Putamen (tissue), 1 donor: ENCODE data around the gene COBL.
A peak's percentile ranks its signal among the peaks of the same experiment; 100 is the strongest.

Source experiments
- DNase-seq: peaks from one replicate; pipeline ENCODE4 v3.0.0-alpha.2; 2016; ENCODE audit warnings: low spot score

Gene COBL

DNA sequence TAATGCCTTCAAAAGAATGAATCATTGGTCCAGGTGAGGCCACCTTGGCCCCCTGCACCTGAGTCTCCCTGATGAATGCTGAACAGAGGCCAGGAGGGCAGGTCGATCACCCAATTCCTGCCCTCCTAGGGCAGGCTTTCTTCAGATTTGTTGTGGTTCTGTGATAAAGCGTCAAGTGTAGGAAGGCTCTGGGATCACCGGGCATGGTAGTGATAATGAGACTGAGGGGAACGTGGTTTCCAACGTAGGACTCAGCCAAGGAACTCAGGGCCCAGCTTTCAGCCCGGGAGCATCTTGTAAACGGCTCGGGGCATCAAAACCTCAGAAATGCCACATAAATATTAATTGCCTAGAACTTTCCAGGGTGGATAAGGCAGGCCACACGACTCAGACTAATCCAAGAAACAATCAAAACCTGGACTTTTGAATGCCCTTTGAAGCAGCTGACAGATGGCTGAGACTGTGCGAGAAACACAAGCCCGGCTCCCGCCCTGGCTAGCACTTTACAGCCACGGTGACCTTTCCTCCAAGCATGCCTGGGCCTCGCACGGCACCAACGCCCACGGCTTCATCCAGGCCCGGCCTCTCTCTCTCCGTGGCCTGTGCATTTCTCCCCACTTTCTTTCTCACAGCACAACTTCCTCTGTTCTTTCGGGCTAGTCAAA lies 294.6 kb downstream of the COBL start:
- DNase-seq = no peak

DNA sequence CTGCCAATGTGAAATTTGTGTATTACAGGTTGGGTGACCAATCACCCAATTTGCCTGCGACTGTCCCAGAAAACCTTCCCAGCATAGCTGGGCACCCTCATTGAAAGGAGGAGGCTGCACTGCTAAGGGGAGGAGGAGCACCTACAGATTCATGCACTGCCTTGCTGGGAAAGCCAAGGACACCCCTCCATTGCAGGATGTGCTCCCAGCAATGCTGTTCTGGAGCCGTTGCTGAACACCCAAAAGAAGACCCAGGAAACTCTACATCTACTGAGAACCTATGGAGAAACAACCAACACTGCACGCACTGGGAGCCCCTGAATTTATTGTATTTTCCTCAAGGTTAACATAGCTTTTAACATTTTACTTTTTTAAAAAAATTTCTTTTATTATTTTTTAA lies 295.7 kb downstream of the COBL start:
- no peak for DNase-seq

DNA sequence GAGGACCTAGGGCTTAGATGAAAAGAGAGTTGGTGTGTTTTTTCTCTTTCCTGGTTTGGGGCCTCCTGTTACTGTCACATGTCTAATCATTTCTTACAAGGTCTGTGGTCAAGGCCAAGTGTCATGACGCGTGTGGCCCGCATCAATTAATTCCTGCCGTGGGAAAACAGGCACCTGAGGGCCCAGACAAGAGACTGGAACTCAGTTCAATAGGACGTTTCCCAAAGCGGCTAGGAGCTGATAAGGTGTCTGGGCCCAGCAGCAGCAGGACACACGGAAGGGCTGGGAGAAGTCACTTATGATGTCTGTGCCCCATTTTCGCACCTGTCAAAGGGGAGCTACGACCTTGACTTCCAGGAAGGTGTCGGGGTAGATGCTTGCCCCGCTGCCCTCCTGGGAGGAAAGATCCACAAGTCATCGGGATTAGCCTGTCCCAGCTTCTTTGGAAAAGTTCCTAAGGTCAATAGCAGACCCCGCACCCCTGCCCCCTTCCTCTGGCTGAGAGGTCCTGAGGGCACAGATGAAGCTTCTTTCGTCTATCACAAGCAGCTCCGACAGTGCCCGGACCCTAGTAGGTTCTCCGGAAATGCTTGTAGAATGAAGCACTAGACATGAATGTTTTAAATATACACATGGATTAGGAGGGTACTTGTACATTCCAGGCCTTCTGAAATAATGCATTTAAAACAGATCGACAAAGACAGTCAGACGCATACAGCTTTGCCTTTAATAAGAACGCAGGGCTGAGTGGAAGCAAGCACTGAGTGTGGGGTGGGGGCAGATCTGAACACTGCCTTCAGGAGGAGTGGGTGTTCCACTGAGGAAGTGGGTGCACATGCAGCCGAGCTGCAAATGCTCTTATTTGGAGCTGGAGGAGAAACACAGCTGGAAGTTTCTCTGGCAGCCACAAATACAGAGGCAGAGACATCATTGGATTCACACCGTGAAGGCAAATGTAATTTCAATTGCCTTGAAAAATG lies 296.4 kb downstream of the COBL start:
- DNase-seq = peak; percentile 75

DNA sequence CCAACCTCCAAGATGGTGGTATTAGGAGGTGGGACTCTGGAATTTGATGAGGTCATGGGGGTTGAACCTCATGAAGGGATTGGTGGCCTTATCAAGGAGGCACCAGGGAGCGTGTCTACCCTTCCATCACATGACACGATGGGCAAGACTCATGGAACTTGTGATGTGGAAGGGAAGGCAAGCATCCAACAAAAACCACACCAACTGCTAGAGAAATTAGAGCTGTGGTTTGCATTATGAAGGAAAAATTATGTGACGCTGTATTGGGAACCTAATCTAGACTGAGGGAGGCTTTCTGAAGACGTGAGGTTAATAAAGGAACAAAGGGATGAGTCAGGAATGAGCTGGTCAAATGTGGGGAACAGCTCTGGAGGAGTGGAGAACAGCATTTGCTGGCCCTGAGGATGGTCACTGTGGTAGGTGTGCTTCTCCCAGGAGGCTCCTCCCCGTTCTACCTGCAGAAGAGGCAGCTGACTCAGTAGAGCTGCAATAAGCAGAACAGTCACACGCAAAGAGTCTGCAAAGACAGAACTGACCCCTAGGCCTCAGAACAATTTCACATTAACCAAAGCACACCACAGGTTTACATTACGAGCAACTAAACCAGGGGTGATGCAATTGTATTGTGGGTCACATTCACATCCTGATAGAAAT lies 297.3 kb downstream of the COBL start:
- DNase-seq = no peak

DNA sequence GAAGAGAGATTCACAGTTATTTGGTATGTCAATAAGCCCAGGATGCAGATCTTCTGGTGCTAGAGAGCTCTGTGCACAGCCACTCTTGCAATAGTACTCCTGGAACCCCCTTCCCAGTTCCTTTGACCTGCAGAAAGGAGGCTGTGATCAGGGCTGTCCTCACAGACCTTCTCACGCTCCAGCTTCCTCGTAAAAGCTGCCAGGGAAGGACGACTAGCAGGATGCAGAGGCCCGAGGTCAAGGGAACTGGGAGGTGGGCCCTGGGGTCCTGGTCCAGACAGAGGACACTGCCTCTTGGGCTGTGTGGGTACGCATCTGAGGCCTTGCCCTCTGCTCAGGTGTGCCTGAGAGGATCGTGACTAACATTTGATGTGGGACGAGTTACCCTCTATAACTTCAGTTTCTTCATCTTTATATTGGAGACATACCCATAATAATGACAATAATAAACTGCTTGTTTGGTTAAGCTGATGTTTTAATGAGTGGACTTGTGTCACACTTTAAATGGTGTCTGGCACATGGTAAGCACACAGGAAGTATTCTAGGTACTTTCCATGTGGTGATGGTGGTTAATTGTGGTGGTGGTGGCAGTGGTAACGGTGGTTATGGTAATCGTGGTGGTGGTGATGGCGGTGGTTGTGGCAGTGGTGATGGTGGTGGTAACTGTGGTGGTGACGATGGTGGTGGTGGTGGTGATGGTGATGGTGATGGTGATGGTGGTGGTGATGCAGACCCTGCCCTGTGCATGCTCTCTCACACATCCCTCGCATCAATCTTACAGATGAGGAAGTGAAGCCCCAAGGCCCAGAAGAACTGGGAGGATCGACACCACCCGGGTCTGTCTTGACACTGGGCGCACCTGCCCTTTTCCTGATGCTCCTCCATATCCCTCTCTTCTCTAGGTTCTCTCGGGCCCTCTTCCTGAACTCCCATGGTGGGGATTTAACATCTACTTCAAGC lies 298.8 kb downstream of the COBL start:
- DNase-seq = no peak

DNA sequence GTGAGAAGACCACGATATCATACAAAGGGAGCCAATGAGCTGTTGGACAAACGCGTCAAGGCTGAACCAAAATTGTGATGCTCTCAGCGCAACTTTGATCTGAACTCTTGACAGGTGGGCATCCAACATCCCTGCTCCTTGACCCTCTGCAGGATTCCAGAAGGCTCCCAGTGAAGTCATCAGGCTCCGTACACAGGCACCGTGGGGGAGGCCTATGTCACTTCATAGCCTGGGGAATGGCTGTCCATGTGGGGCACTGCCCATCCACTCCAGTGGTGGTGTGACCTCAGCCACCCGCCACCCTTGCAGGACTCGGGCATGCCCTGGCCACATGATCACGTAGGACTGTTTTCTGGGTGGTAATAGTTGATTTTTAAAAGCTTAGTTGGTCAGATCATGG lies 300.1 kb downstream of the COBL start:
- no peak for DNase-seq

DNA sequence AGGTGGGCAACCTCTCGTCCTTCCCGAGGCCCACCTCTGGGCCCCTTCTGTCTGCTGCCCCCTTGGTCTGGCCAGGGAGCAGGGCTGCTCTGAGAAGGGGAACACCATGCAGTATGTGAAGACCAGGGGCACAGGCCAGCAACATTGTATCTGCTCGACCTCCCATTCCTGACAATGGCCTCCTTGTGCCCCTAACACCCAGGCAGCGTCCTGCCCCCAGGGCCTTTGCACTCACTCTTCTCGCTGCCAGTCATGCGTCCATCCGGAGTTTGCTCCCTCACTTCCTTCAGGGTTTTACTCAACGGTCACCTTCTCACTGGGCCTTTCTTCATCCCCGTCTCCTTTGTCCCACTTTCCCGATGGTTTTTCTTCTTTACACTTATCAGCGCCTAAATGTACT lies 301.0 kb downstream of the COBL start:
- no peak for DNase-seq

DNA sequence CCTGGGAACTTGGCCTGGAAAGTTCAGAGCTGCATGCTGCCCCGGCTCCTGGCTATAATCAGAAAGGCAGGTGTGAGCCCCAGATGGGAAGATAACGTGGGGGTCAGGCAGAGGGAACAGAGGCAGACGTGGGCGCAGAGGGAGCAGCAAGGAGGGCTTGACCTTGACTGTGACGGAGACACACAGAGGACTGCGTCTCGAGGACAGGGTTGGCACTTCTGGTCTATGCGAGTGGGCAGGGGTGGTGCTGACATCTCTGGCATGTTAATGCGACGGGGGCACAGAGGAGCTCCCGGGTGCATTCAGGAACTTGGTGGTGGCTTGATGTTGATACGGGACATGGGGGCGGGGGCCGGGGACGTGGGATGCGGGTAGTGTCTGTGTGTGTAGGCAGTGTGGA lies 301.8 kb downstream of the COBL start:
- DNase-seq = no peak

DNA sequence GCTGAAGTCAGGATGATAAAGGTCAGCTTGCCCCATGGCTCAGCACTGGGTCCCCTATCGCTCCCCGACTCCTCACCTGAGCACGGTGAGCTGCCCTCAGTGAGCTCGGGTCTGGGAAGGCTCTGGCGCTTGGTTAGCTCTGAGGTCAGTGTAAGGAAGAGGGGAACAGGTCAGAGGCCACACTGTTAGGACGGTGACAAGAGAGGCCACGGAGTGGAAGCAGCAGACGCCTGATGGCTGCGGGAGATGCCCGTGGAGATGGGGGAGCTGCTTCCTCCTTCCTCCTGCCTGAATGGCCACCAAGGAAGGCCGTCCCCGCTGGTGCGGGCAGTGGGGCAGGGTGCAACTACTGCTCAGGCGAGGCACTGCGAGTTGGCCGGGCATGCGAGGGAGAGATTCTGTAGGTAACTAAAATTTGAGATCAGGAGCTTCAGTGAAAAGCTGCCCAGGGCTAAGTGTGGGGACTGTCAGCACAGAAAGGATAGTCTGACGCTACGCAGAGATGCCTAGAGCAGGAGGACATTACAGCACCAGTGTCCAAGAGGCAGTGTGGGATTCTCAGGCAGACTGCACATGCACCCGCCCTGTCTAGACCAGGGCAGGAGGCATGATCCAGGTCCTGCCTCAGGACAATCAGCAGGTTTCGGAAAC lies 302.6 kb downstream of the COBL start:
- no peak for DNase-seq

DNA sequence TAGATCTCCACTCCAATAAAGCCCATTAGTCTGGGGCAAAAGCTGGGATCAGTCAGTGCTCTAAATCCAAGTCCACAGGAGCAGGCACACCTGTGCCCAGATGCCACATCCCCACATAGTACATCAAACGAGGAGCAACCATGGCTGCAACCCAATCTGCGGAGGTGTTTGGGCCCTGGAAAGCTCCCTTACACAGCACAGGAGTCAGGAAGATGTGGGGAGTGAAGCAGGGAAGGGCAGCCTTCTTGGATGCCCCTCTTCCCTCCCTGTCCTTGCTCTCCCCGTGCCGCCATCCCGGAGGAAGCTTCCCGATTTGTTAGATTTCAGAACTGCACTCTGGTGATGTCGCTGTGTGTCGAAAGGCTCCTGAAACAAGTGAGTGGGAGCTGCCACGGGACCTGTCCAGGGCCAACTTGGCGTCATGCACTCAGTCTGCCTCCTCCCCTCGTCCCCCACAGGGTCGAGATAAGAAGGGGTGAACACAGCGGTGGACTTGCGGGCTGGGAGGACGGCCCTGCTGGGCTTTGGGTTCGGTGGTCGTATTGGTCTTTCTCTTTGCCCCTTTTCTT lies 303.3 kb downstream of the COBL start:
- DNase-seq = no peak

DNA sequence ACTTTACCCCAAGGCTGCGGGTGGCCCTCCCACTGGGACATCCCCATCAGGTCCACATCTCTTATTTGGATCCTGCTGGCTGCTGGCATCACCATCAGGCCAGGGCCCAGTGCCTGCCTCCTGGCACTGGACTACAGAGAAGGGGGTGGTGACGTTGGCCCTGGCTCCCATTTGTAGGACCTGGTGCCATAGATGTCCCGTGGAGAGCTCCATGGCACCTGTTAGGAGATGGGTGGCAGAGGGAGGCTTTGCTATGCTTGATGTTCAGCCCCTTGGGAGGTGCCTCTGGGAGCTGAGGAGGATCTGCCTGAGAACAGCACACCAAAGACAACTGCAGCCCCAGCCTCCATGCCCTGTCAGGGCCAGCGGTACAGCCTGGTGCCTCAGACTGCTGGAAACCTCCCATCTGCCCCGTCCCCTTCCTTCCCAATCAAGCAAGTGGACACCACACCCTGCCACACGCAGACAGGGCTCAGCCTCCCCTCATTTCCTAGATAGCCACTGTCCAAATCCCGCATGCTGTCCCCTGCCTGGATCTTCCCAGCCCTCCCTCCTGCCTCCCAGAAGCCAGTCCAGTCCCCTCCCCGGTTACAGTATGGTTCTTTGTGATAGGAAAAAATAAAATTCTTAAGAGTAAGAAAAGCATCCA lies 303.9 kb downstream of the COBL start:
- DNase-seq = no peak

DNA sequence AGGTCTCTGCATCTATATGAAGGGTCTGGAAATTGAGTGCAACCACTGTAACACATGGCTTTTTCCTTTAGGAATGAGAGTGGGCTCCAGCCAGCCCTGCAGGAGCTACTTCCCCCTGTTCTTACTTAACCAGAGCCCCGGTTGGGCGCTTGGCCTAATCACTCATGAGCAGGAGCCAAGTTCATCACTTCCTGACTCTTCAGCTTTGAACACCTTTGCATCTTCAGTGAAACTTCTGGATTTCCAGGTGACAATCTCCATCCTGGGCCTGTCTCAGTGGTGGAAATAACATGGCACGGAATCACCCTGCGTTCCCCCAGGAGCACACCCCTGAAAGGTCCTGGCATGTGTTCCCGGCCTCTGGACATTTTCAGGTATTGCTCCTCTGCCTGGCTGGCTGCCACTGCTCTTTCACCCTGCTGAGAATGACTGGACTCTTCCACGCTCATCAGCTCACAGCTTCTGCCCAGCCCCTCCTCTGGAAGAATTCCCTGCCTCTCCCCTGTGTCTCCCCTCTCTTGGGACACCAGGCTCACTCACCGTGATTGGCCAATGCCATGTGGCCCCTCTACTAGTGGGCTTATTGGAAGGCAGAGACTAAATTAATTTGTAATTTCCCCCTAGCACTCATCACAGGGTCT lies 304.8 kb downstream of the COBL start:
- DNase-seq = no peak

DNA sequence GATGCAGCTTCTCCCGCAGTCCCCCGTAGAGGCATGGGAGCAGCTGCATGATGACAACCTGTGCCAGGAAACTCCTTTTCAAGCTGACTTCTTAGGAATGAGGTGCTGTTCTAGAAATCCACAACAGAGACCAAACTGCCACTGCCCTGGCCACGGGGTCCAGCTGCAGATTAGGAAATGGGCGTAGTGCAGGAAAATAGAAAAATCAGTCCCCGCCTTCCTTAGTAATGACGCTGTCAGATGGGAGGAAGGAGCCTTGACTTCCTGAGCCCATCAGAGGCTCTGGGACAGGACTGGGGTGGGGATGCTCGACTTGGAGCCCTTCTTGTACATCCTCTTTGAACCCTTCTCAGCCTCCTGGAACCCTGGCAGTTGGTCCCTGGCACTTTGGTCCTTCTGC lies 306.1 kb downstream of the COBL start:
- no peak for DNase-seq

DNA sequence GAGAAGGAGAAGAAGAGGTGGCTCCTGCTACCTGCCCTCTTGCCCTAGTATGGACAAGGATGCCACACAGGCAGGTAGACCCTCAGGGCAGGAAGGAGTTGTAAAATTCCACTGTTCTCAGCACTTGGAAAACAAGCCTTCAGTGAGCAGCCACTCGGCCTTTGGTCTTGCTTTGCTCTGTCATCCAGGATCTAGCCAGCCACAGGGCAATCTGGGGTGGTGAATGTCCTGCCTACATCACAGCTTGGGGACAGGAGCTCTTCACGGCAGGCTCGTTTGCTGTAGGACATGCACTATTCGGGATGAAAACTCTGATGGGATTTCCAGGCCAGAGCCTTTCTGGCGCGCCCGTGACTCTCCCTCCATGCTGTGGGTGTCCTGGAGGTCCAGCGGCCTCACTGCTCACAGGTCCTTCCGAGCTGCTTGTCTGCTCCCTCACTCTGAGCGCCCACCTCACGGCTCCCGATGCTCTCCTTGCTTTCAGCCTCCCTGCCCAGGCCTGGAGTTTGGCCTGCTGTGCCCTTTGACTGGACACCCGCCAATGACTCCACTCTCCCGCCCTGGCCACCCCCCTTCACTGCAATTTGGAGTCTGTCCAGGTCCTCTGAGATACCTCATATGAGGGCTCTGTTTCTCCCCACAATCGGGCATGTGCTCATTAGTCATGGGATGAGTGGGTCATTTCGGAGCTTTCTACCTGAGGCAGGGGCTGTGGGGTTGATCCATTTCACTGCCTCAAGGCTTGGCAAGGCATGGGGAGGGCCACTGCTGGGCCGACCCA lies 306.7 kb downstream of the COBL start:
- DNase-seq = no peak

DNA sequence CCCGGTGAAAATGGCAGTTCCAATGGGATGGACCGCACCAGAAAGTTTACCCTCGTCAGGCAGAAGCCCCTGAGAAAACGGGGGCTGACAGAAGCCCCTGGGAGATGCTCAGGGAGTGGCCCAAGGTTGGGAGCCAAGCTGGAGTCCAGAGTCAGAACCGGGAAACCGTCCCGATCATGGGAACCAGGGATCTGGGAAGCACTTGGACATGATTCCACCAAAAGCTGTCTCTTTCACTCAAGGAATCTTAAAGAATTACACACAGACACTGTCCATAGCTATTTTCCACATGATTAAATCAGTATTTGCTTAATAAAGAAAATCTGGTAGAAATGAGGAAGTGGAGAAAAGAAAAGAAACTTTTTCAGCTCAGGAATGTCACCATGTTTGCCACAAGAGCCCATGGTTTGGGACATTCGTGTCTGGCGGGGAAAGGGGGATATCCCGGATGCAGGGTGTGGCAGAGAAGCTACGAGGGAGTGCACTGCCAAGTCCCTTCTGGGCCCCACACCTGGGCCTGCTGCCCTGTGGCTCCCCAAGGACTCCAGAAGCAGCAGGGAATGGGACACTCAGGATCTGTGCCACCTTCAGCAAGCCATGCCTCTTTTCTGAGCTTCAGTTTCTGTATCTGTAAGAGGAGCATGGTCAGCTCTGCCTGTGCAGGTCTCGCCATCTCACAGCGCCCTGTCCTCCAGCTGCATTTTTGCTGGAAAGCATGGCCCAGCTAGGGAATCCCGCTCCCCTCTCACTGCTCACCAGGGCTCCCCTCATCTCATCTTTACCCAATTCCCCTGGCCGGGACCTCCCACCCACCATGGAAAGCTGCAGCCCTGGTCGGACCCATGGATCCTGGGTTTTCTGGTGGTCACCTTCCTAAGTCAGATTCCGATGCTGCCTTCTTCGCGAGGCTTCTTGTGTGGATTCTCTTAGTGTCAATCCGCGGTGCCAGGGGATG lies 308.8 kb downstream of the COBL start:
- no peak for DNase-seq

DNA sequence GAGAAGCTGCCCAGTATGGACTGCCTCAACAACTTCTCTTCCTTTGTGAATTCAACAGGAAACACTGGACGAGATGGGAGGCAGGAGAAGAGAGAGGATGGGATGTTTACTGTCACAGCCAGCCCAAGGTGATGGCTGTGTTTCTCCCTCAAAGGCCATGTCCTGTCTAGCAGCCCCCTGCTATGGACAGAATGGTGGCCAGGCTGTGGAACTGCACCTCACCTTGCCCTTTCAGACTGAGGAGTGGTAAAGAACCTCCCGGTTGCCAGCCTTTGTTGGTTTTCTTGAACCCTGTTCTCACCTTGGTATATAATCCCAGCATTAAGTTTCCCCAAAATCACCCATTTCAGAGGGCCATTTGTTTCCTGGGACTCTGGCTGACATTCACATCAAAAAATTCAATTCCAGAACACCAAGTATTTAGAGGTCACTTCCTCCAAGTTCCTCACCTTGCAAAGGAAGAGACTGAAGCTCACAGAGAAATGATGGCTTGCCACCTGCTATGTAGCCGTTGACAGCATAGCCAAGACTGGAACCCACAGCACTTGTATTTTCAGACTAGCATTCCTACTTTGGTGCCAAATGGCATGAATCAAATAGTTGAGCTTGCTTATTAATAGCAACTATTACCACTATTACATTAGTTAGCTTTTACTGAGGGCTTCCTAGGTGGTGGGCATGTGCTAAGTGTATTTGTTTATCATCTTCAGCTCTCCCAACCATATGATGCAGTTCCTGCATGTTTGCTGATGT lies 309.9 kb downstream of the COBL start:
- DNase-seq = no peak

DNA sequence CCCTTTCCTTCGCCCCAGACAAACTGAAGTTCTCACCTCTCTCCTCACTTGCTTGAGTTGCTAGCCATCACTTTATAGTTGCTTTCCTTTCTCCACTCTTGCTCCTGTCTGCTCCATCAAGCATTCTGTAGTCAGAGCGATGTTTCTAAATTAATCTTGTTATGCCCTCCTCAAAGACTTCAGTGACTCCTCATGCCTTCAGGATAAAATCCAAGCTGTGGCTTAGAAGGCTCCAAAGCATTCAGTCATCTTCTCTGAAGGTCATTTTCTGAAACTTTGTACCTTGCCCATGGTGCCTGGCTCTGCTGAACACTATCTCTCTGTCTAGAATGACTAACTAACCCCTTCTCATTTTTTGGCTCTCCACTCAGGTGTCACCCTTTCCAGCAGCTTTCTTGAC lies 311.5 kb downstream of the COBL start:
- DNase-seq = no peak
